ENCODE measurements around the gene SMIM3. TPM values are rescaled to one million over a fixed set of nuclear protein-coding genes. Genes with fewer than 3 reads are reported as not detected.
"Not testable (repeated sequence)": the region's sequence is repeated elsewhere in the genome, so short reads cannot be mapped to it uniquely, and the experiment has no call there.

The SMIM3 gene
- total and polyA plus RNA-seq, 2 donors: 7.8 to 30.1 TPM

DNA sequence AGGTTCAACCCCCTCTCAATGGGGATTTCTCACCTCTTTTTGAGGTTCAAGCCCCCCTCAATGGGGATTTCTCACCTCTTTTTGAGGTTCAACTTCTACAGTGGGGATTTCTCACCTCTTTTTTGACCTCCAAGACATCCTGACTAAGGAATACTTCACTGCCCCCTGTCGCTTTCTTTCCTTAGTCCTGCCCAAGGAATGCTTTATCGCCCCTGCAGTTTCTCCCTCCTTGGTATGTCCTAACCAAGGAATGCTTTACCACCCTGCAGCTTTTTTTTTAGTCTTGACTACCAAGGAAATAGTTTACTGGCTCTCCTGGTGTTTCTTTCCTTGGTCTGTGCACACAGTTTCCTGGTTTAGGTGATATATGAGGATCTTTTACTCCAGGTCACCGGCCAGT lies 58.1 kb downstream of the SMIM3 start:
- DNase-seq (ENCODE audit: low read depth in 6 of 9, low spot score in 9 of 9): no peak
- Histone ChIP-seq H3K27ac (ENCODE audit: low read depth in 1 of 2, low read length in 1 of 2) (no peak overlapping the region), H3K36me3 (ENCODE audit: control insufficient read depth in 2 of 2, insufficient read depth in 2 of 2, low read length in 1 of 2) (no peaks in the 10 kb centered on the region), H3K4me3 (ENCODE audit: low read length in 2 of 2) (no peak overlapping the region), H3K9me3 (ENCODE audit: control insufficient read depth in 2 of 2, insufficient read depth in 1 of 2, low read length in 1 of 2) (no peaks in the 10 kb centered on the region), H3K27me3 (ENCODE audit: control insufficient read depth in 2 of 2, insufficient read depth in 1 of 2, low read length in 1 of 2) (no peaks in the 10 kb centered on the region), H3K4me1 (ENCODE audit: control insufficient read depth in 2 of 2, insufficient read depth in 2 of 2, low read length in 2 of 2) (no peaks in the 10 kb centered on the region)
- 96% methylated on average over 3 of the region's 3 CpGs for WGBS

DNA sequence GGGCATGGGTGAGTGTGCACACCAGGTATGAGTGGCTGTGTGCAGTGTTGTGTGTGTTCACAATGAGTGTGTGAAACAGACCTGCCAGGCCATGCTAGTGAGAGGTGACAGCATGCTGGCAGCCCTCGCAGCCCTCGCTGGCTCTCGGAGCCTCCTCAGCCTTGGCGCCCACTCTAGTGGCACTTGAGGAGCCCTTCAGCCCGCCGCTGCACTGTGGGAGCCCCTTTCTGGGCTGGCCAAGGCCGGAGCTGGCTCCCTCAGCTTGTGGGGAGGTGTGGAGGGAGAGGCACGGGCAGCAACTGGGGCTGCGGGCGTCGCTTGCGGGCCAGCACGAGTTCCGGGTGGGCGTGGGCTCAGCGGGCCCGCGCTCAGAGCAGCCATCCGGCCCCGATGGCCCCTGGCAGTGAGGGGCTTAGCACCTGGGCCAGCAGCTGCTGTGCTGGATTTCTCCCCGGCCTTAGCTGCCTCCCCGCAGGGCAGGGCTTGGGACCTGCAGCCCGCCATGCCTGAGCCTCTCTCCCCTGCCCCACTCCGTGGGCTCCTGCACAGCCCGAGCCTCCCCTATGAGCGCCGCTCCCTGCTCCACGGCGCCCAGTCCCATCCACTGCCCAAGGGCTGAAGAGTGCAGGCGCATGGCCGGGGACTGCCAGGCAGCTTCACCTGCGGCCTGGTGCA lies 66.8 kb downstream of the SMIM3 start:
- 89% methylated on average over 32 of the region's 32 CpGs for WGBS

DNA sequence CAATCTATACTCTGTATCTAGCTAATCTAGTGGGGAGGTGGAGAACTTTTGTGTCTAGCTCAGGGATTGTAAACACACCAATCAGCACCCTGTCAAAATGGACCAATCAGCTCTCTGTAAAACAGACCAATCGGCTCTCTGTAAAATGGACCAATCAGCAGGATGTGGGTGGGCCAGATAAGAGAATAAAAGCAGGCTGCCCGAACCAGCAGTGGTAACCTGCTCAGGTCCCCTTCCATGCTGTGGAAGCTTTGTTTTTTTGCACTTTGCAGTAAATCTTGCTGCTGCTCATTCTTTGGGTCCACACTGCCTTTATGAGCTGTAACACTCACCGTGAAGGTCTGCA lies 67.7 kb downstream of the SMIM3 start, which contains the start of gene IRGM:
TSS of gene IRGM (plus strand) at position 214 of the 346 bp plus-strand sequence. CDS start 1,603 bp downstream, outside the sequence.
- H3K27ac ChIP-seq (ENCODE audit: low read depth in 1 of 2, low read length in 1 of 2); H3K27me3 ChIP-seq (ENCODE audit: control insufficient read depth in 2 of 2, insufficient read depth in 1 of 2, low read length in 1 of 2); H3K36me3 ChIP-seq (ENCODE audit: control insufficient read depth in 2 of 2, insufficient read depth in 2 of 2, low read length in 1 of 2); H3K9me3 ChIP-seq (ENCODE audit: control insufficient read depth in 2 of 2, insufficient read depth in 1 of 2, low read length in 1 of 2); H3K4me1 ChIP-seq (ENCODE audit: control insufficient read depth in 2 of 2, insufficient read depth in 2 of 2, low read length in 2 of 2); DNase-seq (ENCODE audit: low read depth in 6 of 9, low spot score in 9 of 9): not testable (repeated sequence)
- peak within 1 kb of the TSS in 1 of 2 donors; percentile 10 for H3K4me3 ChIP-seq (ENCODE audit: low read length in 2 of 2)
- 54% methylated on average over 3 of the region's 3 CpGs for WGBS

More for the DNA sequence above, 66.8 kb downstream of the SMIM3 start:
- H3K9me3 ChIP-seq (ENCODE audit: control insufficient read depth in 2 of 2, insufficient read depth in 1 of 2, low read length in 1 of 2); H3K36me3 ChIP-seq (ENCODE audit: control insufficient read depth in 2 of 2, insufficient read depth in 2 of 2, low read length in 1 of 2); DNase-seq (ENCODE audit: low read depth in 6 of 9, low spot score in 9 of 9); H3K4me1 ChIP-seq (ENCODE audit: control insufficient read depth in 2 of 2, insufficient read depth in 2 of 2, low read length in 2 of 2); H3K27me3 ChIP-seq (ENCODE audit: control insufficient read depth in 2 of 2, insufficient read depth in 1 of 2, low read length in 1 of 2); H3K4me3 ChIP-seq (ENCODE audit: low read length in 2 of 2); H3K27ac ChIP-seq (ENCODE audit: low read depth in 1 of 2, low read length in 1 of 2): not testable (repeated sequence)

Other genes starting within 250 kb of the SMIM3 start
- 1.5 TPM for gene SYNPO, start 138.1 kb upstream of the SMIM3 start, total RNA-seq
- gene SYNPO, start 138.1 kb upstream of the SMIM3 start, polyA plus RNA-seq: 10.0 TPM
- gene MYOZ3, start 117.5 kb upstream of the SMIM3 start, total RNA-seq: 0.47 TPM
- 0.25 TPM for gene MYOZ3, start 117.5 kb upstream of the SMIM3 start, polyA plus RNA-seq
- 38.4 TPM for gene RBM22, start 77.7 kb upstream of the SMIM3 start, total RNA-seq
- gene RBM22, start 77.7 kb upstream of the SMIM3 start, polyA plus RNA-seq: 76.7 TPM
- 18.0 TPM for gene DCTN4, start 19.7 kb upstream of the SMIM3 start, total RNA-seq
- 30.5 TPM for gene DCTN4, start 19.7 kb upstream of the SMIM3 start, polyA plus RNA-seq
- 0.28 TPM for gene IRGM, start 67.8 kb downstream of the SMIM3 start, total RNA-seq
- gene IRGM, start 67.8 kb downstream of the SMIM3 start, polyA plus RNA-seq: 1.6 TPM
- gene ZNF300, start 126.2 kb downstream of the SMIM3 start, total RNA-seq: 7.7 TPM
- gene ZNF300, start 126.2 kb downstream of the SMIM3 start, polyA plus RNA-seq: 10.9 TPM
- 2.7 TPM for gene GPX3, start 241.8 kb downstream of the SMIM3 start, total RNA-seq
- 412 TPM for gene GPX3, start 241.8 kb downstream of the SMIM3 start, polyA plus RNA-seq